ENCODE results near the gene CDO1. TPM values are rescaled to one million over a fixed set of nuclear protein-coding genes. Genes with fewer than 3 reads are reported as not detected.

The CDO1 gene
- total RNA-seq, 4 donors from 2014 or later, result 127 to 207 (median 152) TPM

Small RNA genes lying within 50 kb of the gene (small RNA-seq; reads per million reads assigned to genes)
- gene RNU2-49P, result not detected

Other genes with a start within 250 kb of the CDO1 start
- gene TICAM2, start 214.2 kb downstream of the CDO1 start, total RNA-seq, result 1 to 10 TPM; 1.2 to 3.9 (median 1.7) TPM
- 10 to 100 TPM; 73.1 to 88.5 (median 80.3) TPM for gene TMED7, start 190.6 kb downstream of the CDO1 start, total RNA-seq
- 10 to 100 TPM; 40.6 to 58.8 (median 51.4) TPM for gene ATG12, start 24.9 kb upstream of the CDO1 start, total RNA-seq
- gene AP3S1, start 25.3 kb upstream of the CDO1 start, total RNA-seq, result 10 to 100 TPM; 59.6 to 86.9 (median 77.6) TPM
- gene LVRN, start 145.8 kb upstream of the CDO1 start, total RNA-seq, result 10 to 100 TPM; 14.9 to 39.7 (median 24.8) TPM
- gene ARL14EPL, start 215.8 kb upstream of the CDO1 start, total RNA-seq, result not detected

Measured in omental fat pad (tissue), 4 donors.